K562 (cell line): Measurements from ENCODE around the gene LONRF3. TPM values are rescaled to one million over a fixed set of nuclear protein-coding genes. Genes with fewer than 3 reads are reported as not detected.

Experiments
- HEY1 ChIP-seq: fragments of 250-450 bp; sonication (Bioruptor Pico); IDR thresholded peaks from 2 replicates; pipeline ENCODE4 v1.5.0; 2020; ENCODE audit warnings: mild to moderate bottlenecking, moderate library complexity, borderline replicate concordance
- MTA2 ChIP-seq: fragments of 450-650 bp; IDR thresholded peaks from 2 replicates; pipeline ENCODE4 v1.6.1; 2016; ENCODE audit warnings: low read depth
- RCOR1 ChIP-seq, 2 experiments: IDR thresholded peaks; 2 replicates each; pipeline ENCODE4 v1.6.1; 2012; ENCODE audit warnings: low read depth in 2 of 2, low read length in 2 of 2, borderline replicate concordance in 1 of 2, improper control_type of control experiment in 1 of 2
- RNF2 ChIP-seq: sonication (generic); IDR thresholded peaks from 2 replicates; pipeline ENCODE4 v1.6.1; 2016
- SIN3A ChIP-seq, 2 experiments: fragments of 150-350 bp in 1 of 2; IDR thresholded peaks; 2 replicates each; pipeline ENCODE4 v1.6.1; 2011 to 2016; ENCODE audit warnings: borderline replicate concordance in 2 of 2, low read depth in 2 of 2, low read length in 2 of 2, mild to moderate bottlenecking in 2 of 2, moderate library complexity in 2 of 2; ENCODE audit not compliant: control insufficient read depth in 1 of 2
- SRSF3 ChIP-seq: fragments of 200-400 bp; formaldehyde crosslinking; IDR thresholded peaks from 2 replicates; pipeline ENCODE4 v1.6.1; 2016; ENCODE audit warnings: mild to moderate bottlenecking, low read length, moderate library complexity; ENCODE audit not compliant: insufficient read depth
- UBTF ChIP-seq, 2 experiments: IDR thresholded peaks; 2 replicates each; pipeline ENCODE4 v1.6.1; 2012; ENCODE audit warnings: improper control_type of control experiment in 2 of 2, low read depth in 2 of 2, low read length in 2 of 2, borderline replicate concordance in 1 of 2
- ZNF184 ChIP-seq: sonication (generic); formaldehyde crosslinking; IDR thresholded peaks from 2 replicates; pipeline ENCODE4 v1.5.0; 2020; ENCODE audit warnings: missing genetic modification reagents
- polyA plus RNA-seq, 8 experiments: library from polyadenylated mRNA; depleted of rRNA in 4 of 8; stranded (reverse) in 5 of 8; unstranded in 3 of 8; fragments of >200 nt; fragmentation: Nextera tagmentation in 2 of 8; fragmentation: Illumina TruSeq in 1 of 8; extraction: Ambion mirVana in 2 of 8; extraction: Trizol in 1 of 8; gene quantifications; 2 replicates each; pipeline versions ENCODE4 v1.2.1 to v1.2.3, GENCODE V29; 2011 to 2014; ENCODE audit warnings: inconsistent platforms in 1 of 8, missing spikeins in 1 of 8
- total RNA-seq, 7 experiments: library from RNA; depleted of rRNA in 6 of 7; stranded (reverse); fragments of >200 nt in 6 of 7; fragmentation: Illumina TruSeq in 2 of 7; extraction: Trizol in 2 of 7; gene quantifications; 2 replicates each; pipeline versions ENCODE4 v1.2.1 to v1.2.3, GENCODE V29; 2011 to 2021; ENCODE audit warnings: low replicate concordance in 1 of 7
- TF ChIP-seq, protein P1 (sequence below): sonication (generic); formaldehyde crosslinking; IDR thresholded peaks from 2 replicates; pipeline ENCODE4 v1.5.0; 2020; ENCODE audit warnings: missing genetic modification reagents
- TF ChIP-seq, protein P2 (sequence below): fragments of 250-450 bp; sonication (Bioruptor Pico); IDR thresholded peaks from 2 replicates; pipeline ENCODE4 v1.4.0; 2020; ENCODE audit warnings: mild to moderate bottlenecking, moderate library complexity, borderline replicate concordance

LONRF3 gene
- total and polyA plus RNA-seq, 9 of the 15 experiments (the other 6 are each of a cell fraction or from before 2014, with no cell fraction given), result 1.3 to 22.0 (median 8.7) TPM

GRCh38 chrX:119004920-119005524 is 30.6 kb downstream of the LONRF3 start (continued):
- TF ChIP-seq HEY1 (CRISPR knock-in tag), result no peak
- TF ChIP-seq MTA2, result no peak
- TF ChIP-seq UBTF (IDR thresholded peaks at IDR 0.05; ENCODE audit: borderline replicate concordance in 1 of 2, low read depth in 2 of 2, low read length in 2 of 2), result no peak
- TF ChIP-seq RCOR1 (IDR thresholded peaks at IDR 0.05; ENCODE audit: borderline replicate concordance in 1 of 2, low read depth in 2 of 2, low read length in 2 of 2), result no peak
- no peak for TF ChIP-seq RNF2
- TF ChIP-seq SRSF3, result no peak
- no peak for TF ChIP-seq ZNF184 (CRISPR knock-in tag)
- TF ChIP-seq, protein P1, sequence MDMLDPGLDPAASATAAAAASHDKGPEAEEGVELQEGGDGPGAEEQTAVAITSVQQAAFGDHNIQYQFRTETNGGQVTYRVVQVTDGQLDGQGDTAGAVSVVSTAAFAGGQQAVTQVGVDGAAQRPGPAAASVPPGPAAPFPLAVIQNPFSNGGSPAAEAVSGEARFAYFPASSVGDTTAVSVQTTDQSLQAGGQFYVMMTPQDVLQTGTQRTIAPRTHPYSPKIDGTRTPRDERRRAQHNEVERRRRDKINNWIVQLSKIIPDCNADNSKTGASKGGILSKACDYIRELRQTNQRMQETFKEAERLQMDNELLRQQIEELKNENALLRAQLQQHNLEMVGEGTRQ (CRISPR knock-in tag), result no peak
- TF ChIP-seq, protein P2, sequence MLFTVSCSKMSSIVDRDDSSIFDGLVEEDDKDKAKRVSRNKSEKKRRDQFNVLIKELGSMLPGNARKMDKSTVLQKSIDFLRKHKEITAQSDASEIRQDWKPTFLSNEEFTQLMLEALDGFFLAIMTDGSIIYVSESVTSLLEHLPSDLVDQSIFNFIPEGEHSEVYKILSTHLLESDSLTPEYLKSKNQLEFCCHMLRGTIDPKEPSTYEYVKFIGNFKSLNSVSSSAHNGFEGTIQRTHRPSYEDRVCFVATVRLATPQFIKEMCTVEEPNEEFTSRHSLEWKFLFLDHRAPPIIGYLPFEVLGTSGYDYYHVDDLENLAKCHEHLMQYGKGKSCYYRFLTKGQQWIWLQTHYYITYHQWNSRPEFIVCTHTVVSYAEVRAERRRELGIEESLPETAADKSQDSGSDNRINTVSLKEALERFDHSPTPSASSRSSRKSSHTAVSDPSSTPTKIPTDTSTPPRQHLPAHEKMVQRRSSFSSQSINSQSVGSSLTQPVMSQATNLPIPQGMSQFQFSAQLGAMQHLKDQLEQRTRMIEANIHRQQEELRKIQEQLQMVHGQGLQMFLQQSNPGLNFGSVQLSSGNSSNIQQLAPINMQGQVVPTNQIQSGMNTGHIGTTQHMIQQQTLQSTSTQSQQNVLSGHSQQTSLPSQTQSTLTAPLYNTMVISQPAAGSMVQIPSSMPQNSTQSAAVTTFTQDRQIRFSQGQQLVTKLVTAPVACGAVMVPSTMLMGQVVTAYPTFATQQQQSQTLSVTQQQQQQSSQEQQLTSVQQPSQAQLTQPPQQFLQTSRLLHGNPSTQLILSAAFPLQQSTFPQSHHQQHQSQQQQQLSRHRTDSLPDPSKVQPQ (CRISPR knock-in tag), result no peak
- no peak for TF ChIP-seq SIN3A (IDR thresholded peaks at IDR 0.05; ENCODE audit: borderline replicate concordance in 2 of 2, control insufficient read depth in 1 of 2, low read depth in 2 of 2, low read length in 2 of 2)
